Ovary (tissue), 9 donors: ENCODE results near the gene TRIM66. TPM values are rescaled to one million over a fixed set of nuclear protein-coding genes. Genes with fewer than 3 reads are reported as not detected.

ENCODE experiments used
- DNase-seq, 5 donors: peaks; one replicate each; pipeline ENCODE4 v3.0.0-alpha.2; 2019 to 2020
- H3K27ac ChIP-seq, 2 donors: fragments of 200-600 bp; one replicate each; pipeline versions ENCODE4 v1.5.1 to v1.8.0; 2019 to 2022
- H3K27me3 ChIP-seq: fragments of 200-600 bp; one replicate; pipeline ENCODE4 v1.8.0; 2022
- H3K36me3 ChIP-seq: fragments of 200-600 bp; sonication (generic); one replicate; pipeline ENCODE4 v1.5.1; 2019
- H3K4me1 ChIP-seq: one replicate; pipeline ENCODE4 v1.8.1; 2013; ENCODE audit warnings: mild to moderate bottlenecking, moderate library complexity; ENCODE audit not compliant: insufficient read depth
- H3K4me3 ChIP-seq: fragments of 200-600 bp; sonication (generic); one replicate; pipeline ENCODE4 v1.5.1; 2017
- H3K9me3 ChIP-seq, 2 donors: fragments of 200-600 bp in 1 of 2; sonication (generic) in 1 of 2; one replicate each; pipeline versions ENCODE4 v1.5.1 to v1.8.1; 2013 to 2019; ENCODE audit warnings: mild to moderate bottlenecking in 1 of 2, moderate library complexity in 1 of 2
- EP300 ChIP-seq: sonication (generic); formaldehyde crosslinking; IDR thresholded peaks from one replicate; pipeline ENCODE4 v1.6.1; 2017; ENCODE audit warnings: antibody characterized with exemption
- POLR2A ChIP-seq: fragments of 450-650 bp; IDR thresholded peaks from one replicate; pipeline ENCODE4 v1.6.1; 2017; ENCODE audit warnings: antibody characterized with exemption, mild to moderate bottlenecking, moderate library complexity
- WGBS, 3 donors: extraction: QIAGEN DNeasy Blood & Tissue Kit in 1 of 3; methylation state at CpG; one replicate each; pipeline versions ENCODE4 v1.1.5 to v1.1.7; 2013 to 2017; 5-methylcytosine and 5-hydroxymethylcytosine counted together
- intact Hi-C, 4 donors: fragments of 100-400 bp; cut with DNase I; formaldehyde crosslinking; loops; one replicate each; pipeline versions ENCODE4 v1.11.0 to v1.15.1; 2022 to 2023
- polyA plus RNA-seq, 2 donors: library from polyadenylated mRNA; stranded (reverse); fragments of 200-250 nt in 1 of 2; fragments of 350-450 nt in 1 of 2; fragmentation: Illumina TruSeq in 1 of 2; extraction: RNeasy Lipid Tissue Mini Kit (QIAGEN cat#74804) in 1 of 2; gene quantifications; one replicate each; pipeline ENCODE4 v1.2.3, GENCODE V29; 2013 to 2014
- total RNA-seq, 7 donors: library from RNA; depleted of rRNA in 2 of 7; stranded (reverse); fragments of >200 nt in 2 of 7; fragmentation: NEBNext Ultra II Directional in 3 of 7; extraction: Animal tissue kit (Norgen Biotek cat#: 25700) in 3 of 7; gene quantifications; one replicate each; pipeline versions ENCODE4 v1.1.0 to v1.2.4, GENCODE V29; 2016 to 2023
- TF ChIP-seq, protein P1 (sequence below), 3 donors: fragments of 450-650 bp in 2 of 3; fragments of 200-600 bp in 1 of 3; IDR thresholded peaks; one replicate each; pipeline versions ENCODE4 v1.5.1 to v1.8.0; 2016 to 2022; ENCODE audit warnings: antibody characterized with exemption in 3 of 3, mild to moderate bottlenecking in 1 of 3
- donor health status: DM: no; HTN: no; CAD: no; lungs with moderate emphysema.
- donor health status: DM: no; HTN: no; CAD: no.
- donor health status: Bipolar disorder and iron deficiency.
- donor health status: DM: yes; HTN: yes; CAD: no.
- donor health status: DM: no; HTN: no; CAD: no.
- donor health status: DM: yes; HTN: yes; CAD: no.

The TRIM66 gene
- total and polyA plus RNA-seq, 9 donors, result 2.3 to 15.4 (median 4.9) TPM

DNA sequence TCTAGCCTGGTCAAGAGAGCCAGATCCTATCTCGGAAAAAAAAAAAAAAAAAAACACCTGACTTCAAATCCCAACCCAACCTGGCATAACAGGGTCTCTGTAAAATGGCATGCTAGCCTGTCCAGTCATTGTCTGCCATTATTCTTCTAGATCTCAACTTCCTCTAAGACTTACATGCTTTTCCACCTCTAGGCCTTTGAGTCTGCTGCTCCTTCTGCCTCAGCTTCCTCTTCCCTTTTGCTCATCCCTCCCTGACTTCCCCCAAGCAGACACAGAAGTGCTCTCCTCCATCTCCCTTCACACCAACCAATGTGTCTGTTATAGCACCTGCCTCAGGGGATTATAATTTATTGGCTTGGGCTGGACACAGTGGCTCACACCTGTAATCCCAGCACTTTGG lies 96.3 kb downstream of the TRIM66 start:
- Histone ChIP-seq H3K4me3 (no peak overlapping the region), H3K4me1 (no peaks in the 10 kb centered on the region), H3K9me3 (no peaks in the 10 kb centered on the region), H3K27ac (no peak overlapping the region), H3K36me3 (no peaks in the 10 kb centered on the region), H3K27me3 (no peaks in the 10 kb centered on the region)
- TF ChIP-seq POLR2A (no peak), EP300 (no peak)
- TF ChIP-seq, protein P1, sequence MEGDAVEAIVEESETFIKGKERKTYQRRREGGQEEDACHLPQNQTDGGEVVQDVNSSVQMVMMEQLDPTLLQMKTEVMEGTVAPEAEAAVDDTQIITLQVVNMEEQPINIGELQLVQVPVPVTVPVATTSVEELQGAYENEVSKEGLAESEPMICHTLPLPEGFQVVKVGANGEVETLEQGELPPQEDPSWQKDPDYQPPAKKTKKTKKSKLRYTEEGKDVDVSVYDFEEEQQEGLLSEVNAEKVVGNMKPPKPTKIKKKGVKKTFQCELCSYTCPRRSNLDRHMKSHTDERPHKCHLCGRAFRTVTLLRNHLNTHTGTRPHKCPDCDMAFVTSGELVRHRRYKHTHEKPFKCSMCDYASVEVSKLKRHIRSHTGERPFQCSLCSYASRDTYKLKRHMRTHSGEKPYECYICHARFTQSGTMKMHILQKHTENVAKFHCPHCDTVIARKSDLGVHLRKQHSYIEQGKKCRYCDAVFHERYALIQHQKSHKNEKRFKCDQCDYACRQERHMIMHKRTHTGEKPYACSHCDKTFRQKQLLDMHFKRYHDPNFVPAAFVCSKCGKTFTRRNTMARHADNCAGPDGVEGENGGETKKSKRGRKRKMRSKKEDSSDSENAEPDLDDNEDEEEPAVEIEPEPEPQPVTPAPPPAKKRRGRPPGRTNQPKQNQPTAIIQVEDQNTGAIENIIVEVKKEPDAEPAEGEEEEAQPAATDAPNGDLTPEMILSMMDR (IDR thresholded peaks at IDR 0.05), result no peak
- 62 to 88% (median 81%) methylated on average over 1 of the region's 1 CpG for WGBS, 3 donors
- intact Hi-C loops, result no loop called here
- no peak for DNase-seq

DNA sequence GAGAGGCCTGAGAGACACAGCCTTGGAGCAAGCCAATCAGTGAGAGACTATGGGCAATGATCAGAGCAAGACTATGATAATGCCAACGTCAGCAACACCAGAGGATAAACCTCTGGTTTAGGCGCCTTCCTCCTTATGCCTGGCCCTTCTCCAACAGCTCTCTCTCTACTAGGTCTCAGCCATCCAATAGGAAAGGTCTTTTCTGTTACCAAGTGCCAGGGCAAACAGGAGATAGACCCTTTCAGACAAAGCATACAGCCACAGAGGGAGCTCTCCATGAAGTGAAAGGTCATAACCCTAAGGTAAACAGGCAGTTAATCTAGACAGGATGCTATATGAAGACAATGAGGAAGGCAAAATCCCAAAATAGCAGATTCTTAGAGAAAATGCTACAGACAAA lies 98.0 kb downstream of the TRIM66 start:
- Histone ChIP-seq H3K27me3 (no peaks in the 10 kb centered on the region), H3K4me3 (no peak overlapping the region), H3K4me1 (no peaks in the 10 kb centered on the region), H3K9me3 (no peaks in the 10 kb centered on the region), H3K27ac (no peak overlapping the region), H3K36me3 (no peaks in the 10 kb centered on the region)
- WGBS, 3 donors, result 58 to 64% (median 61%) methylated on average over 2 of the region's 2 CpGs
- TF ChIP-seq POLR2A (no peak), EP300 (no peak)
- TF ChIP-seq, protein P1 (IDR thresholded peaks at IDR 0.05), result no peak
- intact Hi-C loops, result no loop called here
- no peak for DNase-seq

DNA sequence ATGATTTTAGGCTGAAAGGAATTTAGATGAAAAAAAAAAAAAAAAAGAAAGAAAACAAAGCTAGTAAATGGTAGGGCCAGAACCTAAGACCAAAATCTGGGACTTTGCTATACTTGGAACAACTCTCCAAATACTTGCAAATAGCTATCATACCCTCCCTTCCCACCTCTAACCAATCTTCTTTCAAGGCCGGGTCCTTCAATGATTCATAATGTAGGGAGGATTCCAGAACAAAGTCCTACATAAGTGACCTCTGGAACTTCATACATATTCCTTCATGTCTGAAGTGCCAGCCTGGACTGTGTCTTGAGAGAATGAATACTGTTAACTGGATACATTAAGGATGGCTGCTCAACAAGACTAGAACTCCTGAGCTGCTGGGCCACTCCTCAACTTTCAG lies 98.4 kb downstream of the TRIM66 start:
- H3K27me3 ChIP-seq, result no peaks in the 10 kb centered on the region
- no peak overlapping the region for H3K4me3 ChIP-seq
- 10 to 18% (median 11%) methylated on average over 1 of the region's 1 CpG for WGBS, 3 donors
- intact Hi-C loops, result no loop called here
- TF ChIP-seq, protein P1 (IDR thresholded peaks at IDR 0.05), result no peak
- TF ChIP-seq POLR2A, result no peak
- TF ChIP-seq EP300, result no peak
- H3K36me3 ChIP-seq, result no peaks in the 10 kb centered on the region
- H3K4me1 ChIP-seq, result no peaks in the 10 kb centered on the region
- no peaks in the 10 kb centered on the region for H3K9me3 ChIP-seq
- no peak overlapping the region for H3K27ac ChIP-seq
- no peak for DNase-seq

DNA sequence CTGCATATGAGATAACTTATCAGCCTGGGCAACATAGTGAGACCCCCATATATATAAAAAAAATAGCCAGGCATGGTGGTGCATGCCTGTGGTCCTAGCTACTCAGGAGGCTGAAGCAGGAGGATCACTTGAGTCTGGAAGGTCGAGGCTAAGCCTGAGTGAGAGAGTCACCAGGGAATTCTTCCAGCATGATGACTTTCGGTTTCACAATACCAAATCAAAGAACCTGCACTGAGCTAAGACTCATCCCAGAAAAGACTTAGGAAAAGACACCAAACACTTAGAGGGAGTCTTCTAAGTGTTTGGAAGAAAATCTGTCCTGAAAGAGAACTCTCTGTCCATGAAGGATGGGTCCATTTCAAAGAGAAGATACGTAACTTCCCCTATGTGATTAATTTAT lies 101.2 kb downstream of the TRIM66 start:
- WGBS, 3 donors, result 84 to 92% (median 88%) methylated on average over 3 of the region's 3 CpGs
- H3K27ac ChIP-seq, result no peak overlapping the region
- no peaks in the 10 kb centered on the region for H3K4me1 ChIP-seq
- no peak overlapping the region for H3K4me3 ChIP-seq
- TF ChIP-seq, protein P1 (IDR thresholded peaks at IDR 0.05), result no peak
- TF ChIP-seq POLR2A (no peak), EP300 (no peak)
- no peaks in the 10 kb centered on the region for H3K36me3 ChIP-seq
- no peaks in the 10 kb centered on the region for H3K9me3 ChIP-seq
- intact Hi-C loops, result no loop called here
- H3K27me3 ChIP-seq, result no peaks in the 10 kb centered on the region
- no peak for DNase-seq
